Midbrain (tissue), 1 donor: ENCODE measurements around the gene HELB.

Experiments
- DNase-seq: peaks from one replicate; lab custom pipeline; 2025; lab: John Stamatoyannopoulos, UW

HELB gene

DNA sequence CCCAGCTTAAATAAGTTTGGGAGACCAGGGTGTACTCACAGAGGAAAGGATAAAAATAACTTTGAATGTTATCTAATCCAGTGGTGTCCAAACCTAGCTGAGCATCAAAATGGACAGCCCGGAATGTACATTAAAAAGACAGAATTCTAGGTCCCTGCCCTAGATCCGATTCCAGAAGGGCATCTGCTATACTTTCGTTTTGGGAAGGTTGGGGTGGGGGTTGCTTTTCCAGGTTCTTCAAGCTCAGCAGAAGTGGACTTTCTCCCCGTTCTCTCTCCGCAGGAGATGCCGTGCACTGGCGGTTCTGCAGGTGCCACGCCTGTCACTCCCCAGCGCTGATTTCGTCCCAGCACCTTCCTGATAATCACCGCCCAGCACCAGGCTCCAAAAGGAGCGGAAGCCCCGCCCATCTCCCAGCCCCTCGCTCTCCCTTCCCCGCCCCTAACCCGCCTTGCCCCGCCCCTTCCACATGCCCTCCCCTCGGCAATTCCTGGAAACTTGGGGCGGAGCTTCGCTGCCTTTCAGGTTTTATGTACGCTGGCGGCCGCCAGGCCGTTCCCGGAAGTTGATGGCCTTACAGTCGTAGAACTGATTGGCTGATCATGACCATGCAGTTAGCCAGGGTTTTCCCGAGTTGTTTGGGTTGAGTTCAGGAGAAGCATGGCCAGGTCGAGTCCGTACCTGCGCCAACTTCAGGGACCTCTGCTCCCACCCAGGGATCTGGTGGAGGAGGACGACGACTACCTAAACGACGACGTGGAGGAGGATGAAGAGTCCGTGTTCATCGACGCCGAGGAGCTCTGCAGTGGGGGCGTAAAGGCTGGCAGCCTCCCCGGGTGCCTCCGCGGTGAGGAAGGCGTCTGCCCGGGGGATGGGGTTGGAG, at the start of gene HELB:
TSS of gene HELB (plus strand) at position 550 of the 883 bp plus-strand sequence. CDS start at position 661, 111 bp downstream.
- DNase-seq = peak; percentile 93

DNA sequence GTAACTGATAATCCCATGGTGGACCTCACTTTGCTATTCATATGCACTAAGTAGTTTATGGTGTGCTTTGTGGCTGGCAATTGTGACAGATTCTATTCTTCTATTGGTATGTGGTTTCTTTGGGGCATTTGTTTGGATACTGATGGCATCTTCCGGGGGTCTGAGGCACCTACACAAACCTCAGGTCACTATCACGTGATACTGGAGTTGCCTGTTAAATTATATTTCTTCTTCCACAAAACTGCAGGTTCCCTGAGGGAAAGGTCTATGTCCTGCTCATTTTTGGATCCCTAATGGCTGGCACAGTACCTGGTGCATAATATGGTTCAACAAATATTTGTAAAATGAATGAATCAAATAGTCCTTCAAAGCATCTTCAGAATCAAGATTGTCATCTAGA, 49.5 kb upstream of the HELB start:
- no peak for DNase-seq

DNA sequence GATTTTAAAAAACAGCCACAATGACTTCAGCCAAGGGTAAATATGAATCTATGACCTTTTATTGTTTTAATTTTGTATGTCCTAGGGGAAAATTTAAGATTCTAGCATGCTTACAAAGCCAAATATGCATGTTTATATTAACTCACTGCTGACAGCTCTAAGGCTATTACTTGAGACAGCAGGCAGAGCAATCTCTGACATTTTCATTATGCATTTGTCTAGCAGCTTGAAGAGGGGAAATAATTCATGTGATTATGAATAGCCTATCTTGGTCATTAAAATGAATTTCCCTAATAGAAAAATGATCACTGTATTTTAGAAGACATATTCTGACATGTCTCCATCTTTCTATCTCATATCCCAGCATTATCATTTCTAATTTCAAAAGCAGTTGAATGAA, 46.6 kb upstream of the HELB start:
- DNase-seq = no peak

DNA sequence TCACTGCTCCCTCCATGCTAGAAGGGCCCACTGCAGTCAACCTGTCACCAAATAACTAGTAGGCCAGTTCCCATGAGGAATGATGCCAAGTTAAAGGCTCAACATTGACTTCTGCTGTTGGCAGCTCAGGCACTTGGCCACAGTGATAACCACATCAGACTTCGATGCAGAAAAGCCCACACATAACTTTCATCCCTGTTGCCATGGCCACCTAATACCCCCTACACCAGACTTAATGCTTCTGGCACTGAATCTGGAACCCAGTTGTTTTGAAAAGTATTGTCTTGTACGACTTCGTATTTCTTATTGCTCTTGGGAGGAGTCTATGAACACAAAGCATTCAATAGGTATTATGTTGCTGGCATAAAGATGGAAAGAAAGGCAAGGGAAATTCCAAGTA, 44.3 kb upstream of the HELB start:
- no peak for DNase-seq

DNA sequence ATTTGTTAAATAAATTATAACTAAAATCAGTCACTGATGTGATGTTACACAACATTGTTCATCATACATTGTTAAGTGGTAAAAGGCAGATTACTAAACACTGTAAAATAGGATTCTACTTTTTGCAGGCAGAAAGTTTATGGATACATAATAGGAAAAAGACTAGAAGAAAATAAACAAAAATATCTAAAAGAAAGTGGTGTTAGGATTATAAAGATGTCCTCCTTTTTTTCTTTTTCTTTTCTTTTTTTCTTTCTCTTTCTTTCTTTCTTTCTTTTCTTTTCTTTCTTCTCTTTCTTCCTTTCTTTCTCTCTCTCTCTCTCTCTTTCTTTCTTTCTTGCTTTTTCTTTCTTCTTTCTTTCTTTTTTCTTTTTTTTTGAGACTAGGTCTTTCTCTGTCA, 39.6 kb upstream of the HELB start:
- DNase-seq = no peak

DNA sequence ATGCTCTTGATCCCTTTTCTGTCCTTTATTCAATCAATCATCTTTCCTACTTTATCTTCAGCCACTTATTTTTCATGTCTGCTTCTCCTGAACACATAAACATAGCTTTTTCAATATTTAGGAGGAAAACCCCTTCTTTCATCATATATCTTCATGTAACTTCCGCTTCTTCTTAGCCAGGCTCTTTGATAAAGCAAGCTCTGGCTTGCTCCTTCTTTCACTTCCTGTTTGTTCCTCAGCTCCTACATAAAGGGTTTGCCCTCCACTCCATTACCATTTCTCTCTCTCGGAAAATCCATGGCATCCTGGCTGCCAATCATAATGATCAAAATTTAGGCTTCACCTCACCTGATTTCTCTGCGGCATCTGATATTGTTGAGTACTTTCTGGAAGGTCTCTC, 33.7 kb upstream of the HELB start:
- DNase-seq = no peak

DNA sequence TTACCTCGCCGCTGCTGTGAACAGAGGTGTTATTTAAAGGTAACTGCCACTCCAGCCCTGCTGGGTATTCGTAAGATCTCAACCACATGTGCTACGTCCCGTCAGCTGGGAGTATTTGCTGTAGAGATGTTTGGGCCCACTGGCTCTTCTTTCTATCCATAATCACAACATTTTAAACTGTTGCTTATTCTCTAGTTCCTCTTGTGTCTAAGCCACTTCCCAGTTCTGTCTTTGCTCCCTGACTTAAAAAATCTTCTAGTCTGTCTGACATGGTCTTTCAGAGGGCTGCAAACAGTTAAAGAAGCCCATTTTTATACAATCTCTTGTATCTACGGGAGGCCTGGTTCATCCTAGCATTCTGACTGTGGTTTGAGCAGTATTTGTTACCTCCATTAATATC, 33.2 kb upstream of the HELB start:
- DNase-seq = no peak

DNA sequence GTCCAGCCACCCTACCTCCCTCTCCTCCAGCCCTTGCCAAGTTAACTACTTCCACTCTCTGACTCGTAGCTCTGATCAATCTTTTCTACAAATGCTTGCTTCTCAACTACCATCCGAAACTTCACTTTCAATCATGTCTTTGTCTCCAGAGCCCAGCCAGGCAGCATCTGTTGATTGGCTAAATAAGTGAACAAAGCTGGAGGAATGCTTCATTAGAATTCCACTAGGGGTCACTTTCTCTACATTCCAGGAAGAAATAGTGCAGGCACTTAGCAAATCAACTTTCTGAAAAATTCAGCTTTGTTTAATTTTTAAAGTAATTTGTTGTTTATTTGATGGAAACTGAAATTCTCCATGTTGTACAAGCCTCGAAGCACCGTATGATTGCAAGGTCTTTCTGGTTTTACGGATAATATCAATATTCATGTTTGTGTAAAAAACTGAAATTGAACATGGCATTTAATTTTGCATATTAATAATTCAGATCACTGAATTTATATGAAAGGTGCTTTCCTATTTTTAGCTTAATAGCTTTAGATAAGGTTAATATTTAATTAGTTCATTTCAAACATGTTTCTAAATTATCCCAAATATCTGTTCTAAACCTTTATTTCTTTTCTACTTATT, 32.4 kb upstream of the HELB start:
- peak; percentile 56 for DNase-seq

DNA sequence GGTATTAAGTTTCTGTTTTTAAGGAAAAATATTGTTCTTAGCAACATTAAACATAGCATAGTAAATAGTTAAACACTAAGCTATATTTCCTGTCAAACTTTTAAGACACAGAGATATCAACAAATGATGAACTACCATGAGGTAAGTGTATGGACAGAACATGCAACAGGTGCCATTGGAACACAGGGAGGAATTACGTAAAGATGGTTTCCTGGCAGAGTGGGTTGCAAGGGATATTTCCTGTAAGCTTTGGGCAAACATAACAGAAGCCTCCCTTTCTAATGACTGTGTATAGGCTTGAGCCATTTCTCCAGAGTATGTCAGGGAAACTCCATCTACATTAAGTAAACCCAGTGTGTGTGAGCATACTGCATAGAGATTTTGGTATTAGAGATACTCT, 31.7 kb upstream of the HELB start:
- no peak for DNase-seq

DNA sequence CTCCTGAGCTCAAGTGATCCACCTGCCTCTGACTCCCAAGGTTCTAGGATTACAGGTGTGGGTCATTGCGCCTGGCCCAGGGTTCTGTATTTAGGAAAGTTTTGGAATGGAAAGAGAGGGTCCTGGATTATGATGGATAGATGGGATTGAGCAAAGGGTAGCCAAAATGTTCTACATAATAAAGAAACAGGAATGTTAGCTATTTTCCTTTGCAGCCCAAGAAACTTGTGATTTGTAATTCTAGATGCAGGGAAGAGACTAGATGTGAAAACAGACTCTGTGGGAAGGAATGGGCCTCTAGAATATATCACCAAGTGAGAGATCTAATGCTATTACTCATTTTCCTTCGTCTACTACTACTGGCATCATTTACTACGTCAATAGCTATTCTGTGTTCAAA, 29.6 kb upstream of the HELB start:
- DNase-seq = no peak

DNA sequence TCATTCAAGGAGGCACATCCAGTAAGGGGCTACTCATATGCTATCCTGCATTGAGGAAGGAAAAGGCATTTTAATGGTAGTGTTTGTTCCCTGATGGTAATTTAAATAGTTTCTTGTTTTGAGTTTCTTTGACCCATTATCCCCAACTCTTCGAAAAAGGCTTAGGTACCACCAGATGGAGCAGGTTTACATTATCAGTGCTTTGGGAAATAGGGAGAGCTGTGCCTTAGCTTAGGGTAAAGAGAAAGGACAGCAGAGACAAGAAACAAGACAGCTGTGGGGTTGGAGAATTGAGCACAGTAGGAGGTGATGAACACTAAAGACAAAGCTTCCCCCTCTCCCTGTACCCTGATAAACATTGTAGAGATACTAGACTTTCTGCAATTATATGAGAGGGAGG, 29.1 kb upstream of the HELB start:
- no peak for DNase-seq

DNA sequence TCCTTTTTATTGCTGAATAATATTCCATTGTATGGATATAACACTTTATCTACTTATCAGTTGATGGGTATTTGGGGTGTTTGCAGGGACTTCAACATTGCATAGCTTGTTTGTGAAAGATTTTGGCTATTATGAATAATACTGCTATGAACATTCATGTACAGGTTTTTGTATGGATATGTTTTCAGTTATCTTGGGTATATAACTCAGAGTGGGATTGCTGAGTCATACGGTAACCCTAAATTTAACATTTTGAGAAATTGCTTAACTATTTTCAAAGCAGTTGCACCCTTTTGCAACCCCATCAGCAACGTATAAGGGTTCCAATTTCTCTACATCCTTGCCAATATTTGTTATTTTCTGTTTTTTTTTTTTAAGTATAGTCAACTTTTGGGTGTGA, 27.3 kb upstream of the HELB start:
- no peak for DNase-seq

DNA sequence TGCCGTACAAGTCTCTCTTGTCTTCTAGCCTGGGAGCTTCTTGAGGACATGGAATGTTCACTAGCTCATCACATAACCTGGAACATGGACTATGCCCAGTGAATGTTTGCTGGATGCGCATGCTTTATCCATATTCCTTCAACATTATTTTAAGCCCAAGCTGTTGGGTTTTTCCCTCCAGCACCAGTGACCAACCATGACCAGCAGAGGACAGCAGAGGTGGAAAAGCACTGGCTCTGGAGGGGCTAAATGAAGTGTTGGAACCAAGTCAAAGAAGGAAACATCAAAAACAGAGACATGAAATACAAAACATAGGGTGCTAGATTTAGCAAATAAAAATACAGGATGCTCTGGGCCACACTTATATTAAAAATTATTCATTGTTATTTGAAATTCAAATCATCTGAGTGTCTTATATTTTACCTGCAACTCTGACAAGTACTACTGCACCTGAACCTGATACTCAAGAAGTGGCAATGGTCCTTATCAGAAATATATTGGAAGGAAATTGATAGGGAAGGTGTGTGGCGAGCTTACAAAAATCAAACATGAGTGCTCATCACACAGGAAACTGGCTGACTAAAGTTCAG, 23.1 kb upstream of the HELB start:
- DNase-seq = no peak

DNA sequence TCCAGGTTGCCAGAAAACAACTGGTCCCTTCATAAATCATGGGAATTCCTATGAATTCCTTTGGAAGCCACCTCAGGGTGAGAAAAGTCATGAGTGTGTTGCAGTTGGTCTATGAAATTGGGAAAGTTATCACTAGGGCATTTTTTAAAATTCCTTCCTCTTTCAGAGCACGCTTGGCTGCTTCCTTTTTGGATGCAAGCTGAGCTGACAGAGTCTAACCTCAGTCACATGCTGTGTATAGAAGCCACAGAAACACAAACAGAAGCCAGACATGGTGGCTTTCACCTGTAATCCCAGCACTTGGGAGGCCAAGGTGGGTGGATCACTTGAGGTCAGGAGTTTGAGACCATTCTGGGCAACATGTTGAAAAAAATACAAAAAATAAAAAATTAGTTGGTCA, 21.7 kb upstream of the HELB start:
- DNase-seq = no peak

DNA sequence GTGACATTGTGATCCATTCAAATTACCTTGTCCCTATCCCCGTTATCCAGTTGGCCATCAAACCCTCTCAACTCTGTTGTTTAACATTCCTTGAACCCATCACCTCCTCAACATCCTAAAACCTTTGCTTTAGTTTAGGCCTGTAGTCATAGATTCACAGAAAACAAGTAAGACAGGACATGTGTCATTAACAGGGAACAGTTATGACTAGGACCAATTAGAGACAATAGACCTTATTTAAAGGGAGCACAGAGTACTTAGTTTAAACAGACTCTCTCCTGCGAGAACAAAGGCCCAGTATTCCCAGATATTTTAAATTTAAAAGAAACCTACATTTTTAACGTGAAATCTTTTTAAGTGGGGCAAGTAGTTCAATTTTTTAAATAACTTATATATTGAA, 20.0 kb upstream of the HELB start:
- DNase-seq = no peak

DNA sequence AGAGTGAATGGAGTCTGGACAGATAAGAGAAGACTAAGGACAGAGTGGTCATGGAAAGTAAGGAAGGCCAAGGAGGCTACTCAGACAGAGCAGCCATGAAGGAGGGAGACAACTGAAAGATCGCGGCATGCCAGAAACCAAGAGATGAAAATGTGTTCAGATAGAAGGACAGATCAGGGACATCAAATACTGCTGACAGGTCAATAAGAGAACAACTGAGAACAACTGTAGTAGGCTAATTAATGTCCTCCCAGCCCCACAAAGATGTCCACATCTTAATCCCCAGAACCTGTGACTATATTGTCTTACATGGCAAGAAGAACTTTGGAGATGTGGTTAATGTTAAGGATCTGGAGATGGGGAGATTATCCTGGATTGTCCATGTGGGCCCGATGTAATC, 15.0 kb upstream of the HELB start:
- no peak for DNase-seq

DNA sequence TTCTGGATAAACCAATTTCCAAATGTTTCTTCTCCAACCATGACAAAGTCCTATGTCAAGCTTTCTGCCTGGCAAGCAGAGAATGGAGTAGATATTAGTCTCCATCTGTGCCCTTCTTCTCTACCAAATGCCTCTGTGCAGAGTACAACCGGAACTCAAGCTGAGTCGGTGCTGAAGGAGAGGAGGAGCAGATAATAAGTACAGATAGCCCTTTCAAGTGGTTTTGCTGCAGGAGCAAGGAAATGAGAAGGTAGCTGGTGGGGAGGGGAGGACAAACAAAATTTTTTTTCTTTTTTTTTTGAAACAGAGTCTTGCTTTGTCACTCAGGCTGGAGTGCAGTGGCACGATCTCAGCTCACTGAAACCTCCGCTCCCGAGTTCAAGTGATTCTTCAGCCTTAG, 14.2 kb upstream of the HELB start:
- DNase-seq = no peak

DNA sequence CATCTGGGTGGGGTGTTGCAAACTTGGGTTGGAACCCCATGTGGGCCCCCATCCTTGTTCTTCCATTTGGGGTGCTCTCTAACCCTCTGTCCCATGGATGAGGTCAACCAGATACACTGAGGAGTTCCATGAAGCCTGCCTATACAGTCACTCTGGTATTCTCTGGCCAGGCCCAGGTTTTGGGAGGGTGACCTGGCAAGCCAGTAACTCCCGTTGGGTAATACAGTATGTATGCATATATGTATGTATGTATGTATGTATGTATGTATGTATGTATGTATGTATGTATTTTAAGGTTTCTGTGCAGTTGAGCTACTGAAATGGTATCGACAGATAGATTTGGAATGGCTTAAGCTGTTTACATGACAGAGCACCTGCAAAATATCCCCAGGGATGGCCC, 12.8 kb upstream of the HELB start:
- DNase-seq = no peak

DNA sequence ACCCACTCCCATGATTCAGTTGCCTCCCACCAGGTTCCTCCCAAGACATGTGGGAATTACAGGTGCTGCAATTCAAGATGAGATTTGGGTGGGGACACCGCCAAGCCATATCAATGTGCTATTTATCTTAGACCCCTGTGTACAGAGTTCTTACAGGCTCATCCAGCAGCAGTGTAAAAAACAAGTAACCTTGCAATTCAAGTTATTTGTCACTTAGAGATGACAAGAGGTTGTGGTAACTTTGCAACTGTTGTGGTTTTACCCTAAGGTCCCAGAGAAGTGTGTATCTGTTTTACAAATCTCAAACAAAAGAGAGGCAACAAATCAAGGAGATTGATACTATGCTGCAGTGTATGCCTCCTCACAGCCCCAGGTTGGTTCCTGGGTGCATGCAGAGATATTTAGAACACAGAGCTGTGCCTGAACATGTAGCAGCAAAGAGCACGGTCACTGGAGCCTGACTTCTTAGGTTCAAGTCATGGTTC, 11.5 kb upstream of the HELB start:
- DNase-seq = no peak

DNA sequence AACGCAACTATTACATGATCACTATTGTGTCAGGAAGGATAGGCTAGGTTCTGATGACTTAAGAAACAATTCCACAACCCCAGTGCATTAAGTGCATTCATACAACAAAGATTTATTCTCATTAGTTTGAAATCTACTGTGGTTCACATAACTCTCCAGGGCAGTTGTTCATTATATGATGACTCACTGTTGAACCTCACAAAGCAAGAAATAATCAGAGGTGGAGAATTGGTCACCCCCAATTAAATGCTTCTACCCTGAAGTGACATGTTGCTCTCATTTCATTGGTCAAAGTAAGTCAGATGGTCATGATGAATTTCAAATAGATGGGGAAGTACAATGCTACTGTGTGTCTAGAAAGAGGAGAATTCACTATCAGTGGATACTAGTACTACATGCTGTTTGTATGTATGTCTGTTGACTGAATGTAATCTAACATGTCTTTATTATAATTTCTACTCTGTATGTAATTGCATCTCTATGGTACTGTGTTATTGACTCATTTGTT, 6.1 kb upstream of the HELB start:
- DNase-seq = no peak

DNA sequence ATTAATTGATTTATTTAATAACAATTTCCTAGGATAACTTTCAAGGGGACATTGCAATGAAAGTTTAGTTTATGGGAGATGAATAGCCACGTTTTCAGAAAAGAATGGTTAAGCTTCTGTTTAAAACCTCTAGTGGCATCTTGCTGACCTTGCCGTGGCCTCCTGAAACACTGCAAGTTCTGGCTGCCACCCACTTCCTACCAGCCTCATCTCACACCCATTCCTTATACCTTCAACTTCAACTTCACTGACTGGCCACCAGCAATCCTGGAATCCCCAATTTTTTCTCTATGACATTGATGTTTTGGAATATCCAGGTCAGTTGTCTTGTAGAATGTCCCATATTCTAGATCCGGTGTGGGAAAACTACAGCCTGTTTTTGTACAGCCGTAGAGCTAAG, 5.2 kb upstream of the HELB start:
- DNase-seq = no peak

DNA sequence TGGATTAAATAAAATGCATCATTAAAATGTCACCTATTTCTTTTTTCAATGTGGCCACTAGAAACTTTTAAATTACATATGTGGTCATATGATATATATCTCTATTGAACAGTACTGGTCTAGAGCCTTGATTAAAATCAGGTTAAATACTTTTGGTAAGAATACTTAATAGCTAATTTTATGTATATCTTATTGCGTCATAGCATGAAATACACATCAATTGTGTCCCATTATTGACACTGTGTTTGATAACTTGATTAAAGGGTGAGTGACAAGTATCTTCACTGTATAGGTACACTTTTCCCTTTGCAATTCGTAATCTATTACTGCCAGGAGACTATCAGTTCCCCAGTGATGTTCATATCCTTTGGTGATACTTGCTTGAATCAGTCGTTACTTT, 4.4 kb upstream of the HELB start:
- DNase-seq = no peak

DNA sequence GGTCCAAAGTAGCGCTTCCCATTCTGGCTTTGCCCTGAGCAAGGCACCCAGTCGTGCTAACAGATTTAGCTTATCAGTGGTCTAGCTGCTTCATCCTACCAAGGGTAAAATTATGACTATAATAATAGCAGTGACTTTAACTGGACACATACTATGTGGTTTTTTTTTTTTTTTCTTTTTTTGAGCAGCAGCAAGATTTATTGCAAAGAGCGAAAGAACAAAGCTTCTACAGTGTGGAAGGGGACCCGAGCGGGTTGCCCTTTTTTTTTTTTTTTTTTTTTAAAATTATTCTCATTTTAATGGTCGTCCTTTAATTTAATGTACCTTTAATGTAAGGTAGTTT, 505 bp downstream of the HELB start:
- DNase-seq = no peak
